Measurements from ENCODE around the gene UNK. TPM values are rescaled to one million over a fixed set of nuclear protein-coding genes. Genes with fewer than 3 reads are reported as not detected.

Gene UNK
- total RNA-seq, 1 experiment from 2014 or later = 35.4 TPM

DNA sequence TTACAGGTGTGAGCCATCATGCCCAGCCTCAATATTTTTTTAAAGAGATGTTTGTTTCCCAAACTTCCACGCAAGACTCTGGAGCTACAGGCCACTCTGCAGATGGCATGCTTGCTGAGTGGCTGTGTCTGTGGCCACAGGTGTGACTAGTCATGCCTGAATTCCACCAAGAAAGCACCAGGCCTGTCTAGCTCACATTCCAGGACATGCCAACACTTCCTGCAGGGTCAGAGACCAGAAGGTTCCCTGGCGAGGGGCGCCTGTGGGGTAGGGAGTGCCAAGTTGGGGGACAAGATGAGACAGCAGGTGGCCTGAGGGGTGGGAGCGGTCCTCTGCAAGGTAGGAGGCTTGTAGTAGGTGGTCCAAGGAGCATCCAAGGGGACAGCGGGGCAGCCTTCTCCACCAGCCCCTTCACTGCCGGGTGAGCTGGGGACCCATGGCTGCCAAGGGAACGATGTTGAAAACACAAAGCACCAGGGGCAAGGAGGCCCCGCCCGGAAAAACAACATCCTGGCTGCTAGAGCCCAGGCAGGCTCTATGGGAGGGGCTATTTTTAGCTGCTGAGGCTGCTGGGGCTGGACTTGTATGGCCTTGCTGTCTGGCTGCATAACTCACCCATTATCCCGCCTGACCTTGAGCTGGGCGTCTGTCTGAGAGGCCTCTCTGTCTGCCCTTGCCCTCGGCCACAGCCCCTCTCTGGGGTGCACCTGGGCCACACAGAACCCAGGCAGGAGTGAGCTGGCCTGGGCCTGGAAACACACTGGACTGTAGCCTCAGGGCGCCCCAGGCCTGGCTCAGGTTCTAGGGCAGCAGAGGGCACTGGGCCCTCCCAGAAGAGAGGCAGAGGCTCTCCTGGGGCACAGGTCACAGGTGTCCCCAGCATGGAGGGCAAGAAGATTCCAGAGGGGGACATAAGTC lies 88.1 kb downstream of the UNK start:
- Mint-ChIP-seq H3K9me3 (no peaks in the 10 kb centered on the region), H3K36me3 (no peaks in the 10 kb centered on the region), H3K4me3 (no peak overlapping the region), H3K4me1 (peaks cover 36% of the 10 kb centered on the region), H3K27ac (no peak overlapping the region), H3K27me3 (ENCODE audit: low read depth) (peaks cover 14% of the 10 kb centered on the region)
- TF ChIP-seq, protein P1, sequence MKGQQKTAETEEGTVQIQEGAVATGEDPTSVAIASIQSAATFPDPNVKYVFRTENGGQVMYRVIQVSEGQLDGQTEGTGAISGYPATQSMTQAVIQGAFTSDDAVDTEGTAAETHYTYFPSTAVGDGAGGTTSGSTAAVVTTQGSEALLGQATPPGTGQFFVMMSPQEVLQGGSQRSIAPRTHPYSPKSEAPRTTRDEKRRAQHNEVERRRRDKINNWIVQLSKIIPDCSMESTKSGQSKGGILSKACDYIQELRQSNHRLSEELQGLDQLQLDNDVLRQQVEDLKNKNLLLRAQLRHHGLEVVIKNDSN (CRISPR knock-in tag; IDR thresholded peaks at IDR 0.05) = no peak
- peak; percentile 79; the same call in 1 of the 2 replicates for TF ChIP-seq GABPB1 (CRISPR knock-in tag; IDR thresholded peaks at IDR 0.05)
- peak; percentile 12 for ATAC-seq
- POLR2A ChIA-PET = interaction anchor here (1.0 kb wide), 1 partner anchor 17 kb away, joined by 3 read pairs; the partner anchor contains the start of gene WBP2
- CTCF ChIA-PET = interaction anchor here (0.7 to 5.1 kb wide), 7 partner anchors 8 to 407 kb away, joined by 3 to 48 read pairs (median 4); partner anchors contain the start of gene WBP2
- DNase-seq (ENCODE audit: low spot score) = no peak

- H3K27me3 Mint-ChIP-seq (ENCODE audit: low read depth) = peaks cover 19% of the 10 kb centered on the region
- H3K36me3 Mint-ChIP-seq = no peaks in the 10 kb centered on the region
- ChIA-PET POLR2A (interaction anchor here (0.6 to 1.0 kb wide), 2 partner anchors 17 to 18 kb away, joined by 3 to 4 read pairs; partner anchors contain the start of gene WBP2), CTCF (interaction anchor here (1.7 to 5.1 kb wide), 3 partner anchors 9 to 43 kb away, joined by 4 to 48 read pairs (median 18); no protein-coding TSS in a partner anchor)
- ATAC-seq = no peak
- H3K27ac Mint-ChIP-seq = no peak overlapping the region
- no peak for DNase-seq (ENCODE audit: low spot score)
- peaks cover 36% of the 10 kb centered on the region for H3K4me1 Mint-ChIP-seq
- H3K4me3 Mint-ChIP-seq = no peak overlapping the region
- no peaks in the 10 kb centered on the region for H3K9me3 Mint-ChIP-seq
- TF ChIP-seq, protein P1 (CRISPR knock-in tag; IDR thresholded peaks at IDR 0.05) = no peak
- peak; percentile 26; the same call in 1 of the 2 replicates for TF ChIP-seq GABPB1 (CRISPR knock-in tag; IDR thresholded peaks at IDR 0.05)
Observed at GRCh38 chr17:75873587-75874322, 89.1 kb downstream of the UNK start.

DNA sequence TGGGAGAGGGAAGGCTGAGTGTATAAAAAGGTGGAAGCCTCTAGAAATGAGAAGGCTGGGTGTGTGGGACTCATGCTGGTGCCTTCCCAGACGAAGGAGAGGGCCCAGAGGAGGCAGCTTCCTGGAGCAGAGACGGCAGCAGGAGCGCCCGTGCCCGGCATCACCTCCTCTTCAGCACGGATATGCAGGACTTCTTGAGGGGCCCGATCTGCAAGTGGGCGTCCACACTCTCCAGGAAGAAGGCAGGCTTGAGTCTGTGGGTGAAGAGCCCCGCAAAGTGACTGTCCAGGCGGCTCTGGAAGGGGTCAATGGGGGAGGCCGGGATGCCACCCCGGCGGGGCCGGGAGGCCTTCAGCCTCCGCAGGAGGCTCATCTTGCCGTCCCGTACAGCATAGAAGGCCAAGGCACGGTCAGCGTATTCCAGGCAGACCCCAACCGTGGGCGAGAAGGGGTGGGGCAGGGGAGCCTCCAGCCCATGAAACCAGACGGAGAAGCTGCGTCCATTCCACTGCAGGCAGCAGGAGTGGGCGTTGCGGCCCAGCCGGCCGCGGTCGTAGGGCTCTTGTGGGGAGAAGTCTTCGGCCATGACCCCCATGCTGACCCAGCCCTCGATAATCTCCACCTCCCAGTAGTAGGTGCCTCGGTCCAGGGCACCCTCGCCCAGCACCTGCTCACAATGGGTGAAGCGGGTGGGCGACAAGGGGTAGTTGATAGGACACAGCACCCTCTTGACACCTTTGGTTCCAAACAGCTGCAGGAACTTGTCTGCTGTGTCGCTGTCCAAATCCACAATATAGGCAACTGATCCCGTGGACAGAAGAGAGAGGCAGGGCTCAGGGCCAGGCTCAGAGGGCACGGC lies 89.9 kb downstream of the UNK start:
- peaks cover 30% of the 10 kb centered on the region for H3K4me1 Mint-ChIP-seq
- ATAC-seq (no peak), DNase-seq (ENCODE audit: low spot score) (no peak)
- ChIA-PET POLR2A (interaction anchor here (0.6 kb wide), 2 partner anchors 18 to 23 kb away, joined by 3 to 4 read pairs; no protein-coding TSS in a partner anchor), CTCF (interaction anchor here (0.6 to 6.1 kb wide), 6 partner anchors 13 to 307 kb away, joined by 3 to 71 read pairs (median 17); partner anchors contain the start of genes CDK3 and TRIM65)
- no peak overlapping the region for H3K27ac Mint-ChIP-seq
- H3K4me3 Mint-ChIP-seq = no peak overlapping the region
- no peaks in the 10 kb centered on the region for H3K36me3 Mint-ChIP-seq
- no peaks in the 10 kb centered on the region for H3K9me3 Mint-ChIP-seq
- peaks cover 26% of the 10 kb centered on the region for H3K27me3 Mint-ChIP-seq (ENCODE audit: low read depth)
- no peak for TF ChIP-seq SP1 (CRISPR knock-in tag; conservative IDR thresholded peaks at IDR 0.05)
- TF ChIP-seq AFF4 (CRISPR knock-in tag; IDR thresholded peaks at IDR 0.05; ENCODE audit: borderline replicate concordance) = no peak
- TF ChIP-seq TEAD4 (CRISPR knock-in tag; IDR thresholded peaks at IDR 0.05) = no peak
- no peak for TF ChIP-seq ELF4 (CRISPR knock-in tag; IDR thresholded peaks at IDR 0.05; ENCODE audit: low read depth)
- TF ChIP-seq MYBL2 (CRISPR knock-in tag; IDR thresholded peaks at IDR 0.05) = no peak
- no peak for TF ChIP-seq ESRRA (CRISPR knock-in tag; IDR thresholded peaks at IDR 0.05; ENCODE audit: borderline replicate concordance)
- TF ChIP-seq ATF1 (CRISPR knock-in tag; IDR thresholded peaks at IDR 0.05) = no peak
- no peak for TF ChIP-seq ZNF425 (CRISPR knock-in tag; conservative IDR thresholded peaks at IDR 0.05)
- TF ChIP-seq, protein P1 (CRISPR knock-in tag; IDR thresholded peaks at IDR 0.05) = no peak
- TF ChIP-seq ZNF532 (CRISPR knock-in tag; IDR thresholded peaks at IDR 0.05; ENCODE audit: borderline replicate concordance) = no peak

Data from WTC11 (cell line).